ACC112 (cell line): Measurements from ENCODE around the gene JOSD1.

ENCODE experiments used
- H2AFZ ChIP-seq: fragments of 200-600 bp; sonication (generic); one replicate; pipeline ENCODE4 v1.6.0; 2017; ENCODE audit warnings: antibody characterized with exemption, low read length; ENCODE audit not compliant: unreplicated experiment
- H3K27ac ChIP-seq: fragments of 200-600 bp; sonication (generic); 2 replicates; pipeline ENCODE4 v1.5.1; 2014; ENCODE audit warnings: low read depth, mild to moderate bottlenecking, antibody characterized with exemption, low read length, moderate library complexity
- H3K27me3 ChIP-seq: fragments of 200-600 bp; sonication (generic); 2 replicates; pipeline ENCODE4 v1.6.1; 2014; ENCODE audit warnings: mild to moderate bottlenecking, antibody characterized with exemption, low read length, moderate library complexity, mixed read lengths; ENCODE audit not compliant: insufficient read depth
- H3K36me3 ChIP-seq: fragments of 200-600 bp; sonication (generic); 2 replicates; pipeline ENCODE4 v1.6.1; 2016; ENCODE audit warnings: mild to moderate bottlenecking, antibody characterized with exemption, low read length, moderate library complexity, mixed read lengths; ENCODE audit not compliant: insufficient read depth
- H3K4me1 ChIP-seq: fragments of 200-600 bp; sonication (generic); one replicate; pipeline ENCODE4 v1.6.1; 2016; ENCODE audit warnings: low read length, mixed read lengths; ENCODE audit not compliant: insufficient read depth, unreplicated experiment, control insufficient read depth
- H3K4me3 ChIP-seq: fragments of 200-600 bp; sonication (generic); 2 replicates; pipeline ENCODE4 v1.5.1; 2014; ENCODE audit warnings: mild to moderate bottlenecking, low read depth, low read length
- H3K79me2 ChIP-seq: fragments of 200-600 bp; sonication (generic); one replicate; pipeline ENCODE4 v1.6.0; 2016; ENCODE audit warnings: low read length; ENCODE audit not compliant: control insufficient read depth, unreplicated experiment, insufficient read depth

JOSD1 gene

DNA sequence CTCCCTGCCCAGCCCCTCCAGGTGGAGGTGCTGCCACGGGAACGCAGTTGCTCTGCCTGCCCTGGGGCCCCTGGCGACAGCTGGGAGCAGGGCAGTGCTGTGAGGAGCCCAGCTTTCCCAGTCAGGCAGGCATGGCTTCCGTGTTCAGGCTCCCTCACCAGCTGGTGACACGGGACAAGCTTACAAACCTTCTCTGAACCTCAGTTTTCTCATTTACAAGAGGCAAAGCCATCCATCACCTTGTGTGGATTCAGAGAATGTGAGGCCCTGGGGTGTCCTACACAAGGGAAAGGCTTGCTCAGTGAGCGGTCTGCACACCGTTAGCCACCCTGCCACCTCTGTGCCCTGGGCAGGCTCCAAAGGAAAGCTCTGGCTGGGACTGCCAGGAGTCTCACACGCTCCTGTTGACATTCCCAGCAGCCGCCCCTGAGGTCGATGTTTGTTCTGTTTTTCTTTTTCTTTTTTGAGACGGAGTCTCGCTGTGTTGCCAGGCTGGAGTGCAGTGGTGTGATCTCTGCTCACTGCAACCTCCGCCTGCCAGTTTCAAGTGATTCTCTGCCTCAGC is 31.6 kb upstream of the JOSD1 start:
- Histone ChIP-seq H2AFZ (no peak overlapping the region), H3K4me3 (no peak overlapping the region), H3K27ac (no peak overlapping the region), H3K4me1 (no peaks in the 10 kb centered on the region), H3K27me3 (no peaks in the 10 kb centered on the region), H3K36me3 (no peaks in the 10 kb centered on the region; the same call in 1 of the 2 replicates), H3K79me2 (no peaks in the 10 kb centered on the region)

DNA sequence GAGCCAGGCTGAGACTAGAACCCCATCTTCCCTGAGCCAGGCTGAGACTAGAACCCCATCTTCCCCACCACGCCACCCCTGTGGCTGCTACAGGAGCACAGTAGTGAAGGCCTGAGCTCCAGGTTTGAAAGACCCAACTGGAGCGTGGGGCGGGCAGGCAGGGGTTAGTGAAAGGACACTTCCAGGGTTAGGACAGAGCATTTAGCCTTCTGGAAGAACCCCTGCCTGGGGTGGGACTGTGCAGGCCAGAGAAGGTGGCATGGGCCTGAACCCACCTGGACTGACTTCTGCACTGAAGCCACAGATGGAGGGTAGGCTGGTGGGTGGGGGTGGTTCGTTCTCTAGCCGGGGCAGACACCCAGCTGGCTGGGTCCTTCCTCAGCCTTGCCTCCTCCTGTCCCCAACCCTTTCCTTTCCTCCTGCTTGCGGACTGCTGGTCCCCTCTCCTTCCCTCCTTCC is 31.0 kb upstream of the JOSD1 start:
- no peaks in the 10 kb centered on the region; the same call in 1 of the 2 replicates for H3K36me3 ChIP-seq
- H3K4me1 ChIP-seq = no peaks in the 10 kb centered on the region
- H3K27me3 ChIP-seq = no peaks in the 10 kb centered on the region
- no peak overlapping the region for H2AFZ ChIP-seq
- no peaks in the 10 kb centered on the region for H3K79me2 ChIP-seq
- no peak overlapping the region for H3K27ac ChIP-seq
- no peak overlapping the region for H3K4me3 ChIP-seq

DNA sequence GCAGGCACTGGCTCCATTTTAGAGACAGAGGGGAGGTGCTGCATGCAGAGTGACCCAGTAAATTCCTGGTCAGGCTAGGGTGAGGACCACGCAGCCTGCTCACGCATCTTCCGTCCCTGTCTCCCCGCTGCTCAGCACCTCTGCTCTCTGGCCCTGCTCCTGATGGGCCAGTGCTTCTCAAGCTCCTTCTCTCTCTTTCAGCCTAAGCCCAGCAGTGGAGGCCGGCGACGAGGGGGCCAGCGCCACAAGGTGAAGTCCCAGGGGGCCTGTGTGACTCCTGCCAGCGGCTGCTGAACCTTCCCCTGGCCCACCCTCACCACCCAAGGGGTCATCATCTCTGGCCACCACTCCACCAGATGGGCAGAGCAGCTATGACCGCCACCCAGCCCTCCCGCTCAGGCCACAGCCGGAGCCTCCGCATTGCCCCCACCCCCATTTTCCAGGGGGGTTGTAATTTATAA is 29.7 kb upstream of the JOSD1 start:
- no peaks in the 10 kb centered on the region for H3K79me2 ChIP-seq
- H2AFZ ChIP-seq = no peak overlapping the region
- H3K27me3 ChIP-seq = no peaks in the 10 kb centered on the region
- H3K36me3 ChIP-seq = no peaks in the 10 kb centered on the region; the same call in 1 of the 2 replicates
- H3K27ac ChIP-seq = no peak overlapping the region
- H3K4me1 ChIP-seq = no peaks in the 10 kb centered on the region
- H3K4me3 ChIP-seq = no peak overlapping the region

DNA sequence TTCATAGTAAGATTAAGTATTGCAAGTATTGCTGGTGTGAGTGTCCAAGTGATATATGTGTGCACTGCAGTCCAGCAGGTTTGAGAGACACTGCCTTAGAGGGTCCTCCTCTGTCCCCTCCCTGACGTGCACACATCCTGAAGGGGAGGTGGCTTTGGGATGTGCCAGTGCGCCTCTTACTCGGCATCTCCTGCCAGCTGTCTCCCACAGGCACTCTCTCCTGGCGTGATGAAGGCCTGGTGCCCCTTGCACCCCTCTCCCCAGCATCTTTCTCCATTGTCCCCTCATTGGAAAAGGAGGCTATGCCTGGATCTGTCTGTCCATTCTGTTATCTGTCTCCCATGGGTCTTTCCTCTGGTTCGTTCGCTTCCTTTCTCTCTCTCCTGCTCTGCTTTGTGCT is 29.2 kb upstream of the JOSD1 start:
- H3K4me3 ChIP-seq = no peak overlapping the region
- H3K4me1 ChIP-seq = no peaks in the 10 kb centered on the region
- H3K27ac ChIP-seq = no peak overlapping the region
- H3K27me3 ChIP-seq = no peaks in the 10 kb centered on the region
- no peaks in the 10 kb centered on the region; the same call in 1 of the 2 replicates for H3K36me3 ChIP-seq
- H3K79me2 ChIP-seq = no peaks in the 10 kb centered on the region
- no peak overlapping the region for H2AFZ ChIP-seq

DNA sequence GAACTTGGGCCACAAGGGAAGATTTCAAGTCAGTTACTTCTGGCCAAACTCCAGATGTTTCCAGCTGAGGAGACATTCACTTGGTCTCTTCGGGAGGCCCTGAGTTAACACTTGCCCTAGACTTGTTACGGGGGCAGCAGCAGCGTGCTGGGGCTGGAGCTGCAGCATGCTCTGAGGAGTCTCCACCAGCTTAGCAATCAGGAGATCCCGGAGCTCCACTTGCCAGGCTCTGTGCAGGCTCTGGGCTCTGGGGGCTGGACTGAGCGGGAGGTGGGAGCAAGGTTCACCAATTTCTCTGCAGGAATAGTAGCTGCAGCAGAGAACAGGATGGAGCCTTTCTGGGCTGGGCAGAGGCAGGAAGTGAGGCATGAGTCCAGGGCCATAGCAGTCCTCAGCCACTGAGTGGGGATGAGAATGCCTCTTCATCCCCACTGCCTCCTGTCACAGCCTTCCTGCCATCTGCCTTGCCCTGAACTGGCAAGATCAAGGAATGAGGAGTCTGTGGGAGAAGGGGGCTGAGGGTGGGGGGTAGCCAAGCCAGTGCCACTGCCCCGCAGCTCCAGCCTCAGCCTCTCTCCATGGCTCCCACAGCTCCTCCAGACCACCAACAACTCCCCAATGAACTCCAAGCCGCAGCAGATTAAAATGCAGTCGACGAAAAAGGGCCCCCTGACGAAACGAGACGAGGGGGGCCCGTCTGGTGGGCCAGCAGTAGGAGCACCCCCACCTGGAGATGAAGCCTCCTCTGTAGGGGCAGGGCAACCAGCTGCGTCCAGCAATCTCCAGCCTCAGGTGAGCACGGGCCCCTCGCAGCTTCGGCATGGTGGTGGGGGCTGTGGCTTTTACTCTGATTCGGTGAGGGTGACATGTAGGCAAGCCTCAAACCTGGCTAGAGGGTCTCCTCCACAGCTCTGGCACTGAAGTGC is 28.4 kb upstream of the JOSD1 start:
- Histone ChIP-seq H3K36me3 (peaks cover 4% of the 10 kb centered on the region; the same call in 1 of the 2 replicates), H3K27ac (no peak overlapping the region), H3K79me2 (no peaks in the 10 kb centered on the region), H2AFZ (no peak overlapping the region), H3K4me3 (no peak overlapping the region), H3K4me1 (no peaks in the 10 kb centered on the region), H3K27me3 (no peaks in the 10 kb centered on the region)

DNA sequence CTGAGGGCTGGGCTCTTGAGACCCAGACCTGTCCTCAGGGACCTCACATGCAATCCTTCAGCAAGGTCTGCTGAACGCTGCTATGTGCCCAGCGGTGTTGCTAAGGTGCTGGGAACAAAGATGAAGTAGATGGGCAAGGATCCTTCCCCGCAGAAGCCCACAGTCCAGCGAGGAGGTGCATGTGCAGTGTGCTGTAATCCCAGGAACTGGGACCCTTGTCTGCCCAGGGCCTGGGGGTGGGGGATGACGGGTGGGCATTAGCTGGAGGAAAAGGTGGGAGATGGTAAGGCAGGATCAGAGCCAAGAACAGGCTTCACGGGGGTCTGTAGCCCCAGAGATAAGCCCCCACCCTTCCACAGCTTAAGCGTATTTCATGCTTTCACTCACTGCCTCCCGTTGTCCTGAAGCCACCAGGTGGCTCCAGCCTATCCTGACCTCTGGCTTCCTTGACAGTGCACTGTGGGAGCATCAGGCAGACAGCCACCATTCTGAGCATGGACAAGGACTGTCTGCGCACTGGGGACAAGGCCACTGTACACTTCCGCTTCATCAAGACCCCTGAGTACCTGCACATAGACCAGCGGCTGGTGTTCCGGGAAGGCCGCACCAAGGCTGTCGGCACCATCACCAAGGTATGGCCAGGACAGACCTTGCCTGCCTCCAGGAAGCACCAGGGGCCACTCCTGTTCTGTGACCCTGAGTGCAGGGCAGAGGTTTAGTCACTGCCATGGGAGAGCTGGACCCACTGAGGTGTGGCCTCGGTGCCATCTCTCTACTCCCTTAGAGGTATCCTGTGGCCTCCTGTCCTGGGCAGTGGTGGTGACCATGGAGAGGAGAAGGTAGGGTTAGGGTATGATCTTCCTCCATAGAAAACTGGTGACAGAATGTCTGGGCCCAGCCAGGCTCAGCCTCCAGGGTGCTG is 27.0 kb upstream of the JOSD1 start:
- no peaks in the 10 kb centered on the region for H3K4me1 ChIP-seq
- no peak overlapping the region for H3K4me3 ChIP-seq
- peaks cover 4% of the 10 kb centered on the region; the same call in 1 of the 2 replicates for H3K36me3 ChIP-seq
- H2AFZ ChIP-seq = no peak overlapping the region
- H3K79me2 ChIP-seq = no peaks in the 10 kb centered on the region
- H3K27ac ChIP-seq = no peak overlapping the region
- H3K27me3 ChIP-seq = no peaks in the 10 kb centered on the region

DNA sequence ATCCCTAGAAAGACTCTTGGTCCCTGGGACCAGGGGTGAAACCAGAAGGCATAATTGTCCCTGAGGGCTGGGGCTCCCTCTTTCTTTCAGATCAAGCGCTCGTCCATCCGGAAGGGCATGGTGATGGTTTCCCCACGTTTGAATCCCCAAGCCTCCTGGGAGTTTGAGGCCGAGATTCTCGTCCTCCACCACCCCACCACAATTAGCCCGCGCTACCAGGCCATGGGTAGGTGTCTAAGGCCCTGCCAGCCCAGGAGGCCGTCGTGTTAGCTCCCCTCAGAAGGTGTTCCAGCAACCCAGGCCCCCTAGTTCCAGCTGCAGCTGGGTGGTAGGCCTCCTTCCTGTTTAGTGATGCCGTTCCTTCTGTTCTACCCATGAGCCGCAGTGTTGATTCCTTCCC is 26.4 kb upstream of the JOSD1 start:
- Histone ChIP-seq H3K4me1 (no peaks in the 10 kb centered on the region), H3K27me3 (no peaks in the 10 kb centered on the region), H3K27ac (no peak overlapping the region), H2AFZ (no peak overlapping the region), H3K79me2 (peaks cover 4% of the 10 kb centered on the region), H3K36me3 (peaks cover 4% of the 10 kb centered on the region; the same call in 1 of the 2 replicates), H3K4me3 (no peak overlapping the region)

DNA sequence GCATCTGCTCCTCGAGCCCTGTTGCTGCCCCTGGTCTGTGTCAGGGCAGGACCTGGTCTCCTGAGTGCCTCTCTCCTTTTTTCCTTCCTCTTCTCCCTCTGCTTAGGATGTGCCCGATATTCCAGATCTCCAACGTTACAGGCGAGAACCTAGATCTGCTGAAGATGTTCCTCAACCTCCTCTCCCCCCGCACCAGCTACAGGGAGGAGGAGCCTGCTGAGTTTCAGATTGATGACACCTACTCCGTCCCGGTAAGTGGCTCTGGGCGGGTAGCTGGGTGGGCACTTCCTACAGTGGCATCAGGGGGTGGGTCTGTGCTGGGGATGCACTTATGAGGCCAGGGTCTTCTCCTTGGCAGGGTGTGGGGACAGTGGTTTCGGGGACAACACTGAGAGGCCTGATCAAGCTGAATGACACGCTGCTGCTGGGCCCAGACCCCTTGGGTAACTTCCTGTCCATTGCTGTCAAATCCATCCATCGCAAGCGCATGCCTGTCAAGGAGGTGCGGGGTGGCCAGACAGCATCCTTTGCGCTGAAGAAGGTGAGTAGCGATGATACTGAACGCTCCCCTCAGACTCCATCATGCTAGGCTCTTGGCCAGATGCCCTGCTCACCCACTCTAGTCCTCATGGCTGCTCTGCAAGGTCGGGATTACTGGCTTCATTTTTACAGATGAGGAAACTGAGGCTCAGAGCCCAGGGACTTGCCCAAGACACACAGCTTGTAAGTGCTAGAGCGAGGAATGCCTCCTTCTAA is 25.3 kb upstream of the JOSD1 start:
- Histone ChIP-seq H3K79me2 (peaks cover 4% of the 10 kb centered on the region), H3K4me3 (no peak overlapping the region), H3K4me1 (no peaks in the 10 kb centered on the region), H3K27ac (no peak overlapping the region), H3K27me3 (no peaks in the 10 kb centered on the region), H2AFZ (no peak overlapping the region), H3K36me3 (peaks cover 6% of the 10 kb centered on the region; the same call in 1 of the 2 replicates)

DNA sequence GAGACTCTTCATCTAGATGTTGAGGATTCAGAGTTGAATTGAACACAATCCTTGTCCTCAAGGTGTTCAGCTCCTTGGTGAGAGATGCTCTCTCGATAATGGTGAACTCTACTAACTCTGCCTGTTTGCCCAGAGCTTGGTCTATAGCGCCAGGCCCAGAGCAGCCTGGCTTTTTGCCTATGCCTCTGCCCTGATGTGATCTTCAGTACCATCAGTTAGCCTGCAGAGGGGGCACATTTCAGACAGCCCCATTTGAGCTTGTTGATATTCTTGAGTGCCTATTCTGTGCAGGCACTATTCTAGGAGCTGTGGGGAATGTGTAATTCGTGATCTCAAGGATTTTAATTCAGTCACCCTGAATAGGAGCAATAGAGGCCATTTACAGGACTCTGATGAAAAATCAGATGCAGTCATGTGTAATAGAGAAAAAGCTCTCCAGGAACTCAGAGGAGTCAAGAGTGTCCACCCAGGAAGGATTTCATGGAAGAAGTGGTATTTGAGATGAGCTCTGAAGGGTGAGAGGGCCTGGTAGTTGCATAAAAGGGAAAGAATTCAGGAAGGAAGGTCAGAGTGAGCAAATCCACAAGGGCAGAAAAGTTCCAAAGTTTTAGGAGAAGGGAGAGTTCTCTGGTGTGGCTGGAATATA is 24.3 kb upstream of the JOSD1 start:
- Histone ChIP-seq H3K4me1 (no peaks in the 10 kb centered on the region), H3K27me3 (no peaks in the 10 kb centered on the region), H3K4me3 (no peak overlapping the region), H3K79me2 (peaks cover 4% of the 10 kb centered on the region), H3K27ac (no peak overlapping the region), H3K36me3 (peaks cover 10% of the 10 kb centered on the region; the same call in 1 of the 2 replicates), H2AFZ (no peak overlapping the region)
